HEK293 (cell line): ENCODE data around the gene MYL6B.

Source experiments
- AEBP2 ChIP-seq: fragments of 450-650 bp; formaldehyde crosslinking; IDR thresholded peaks from 2 replicates; pipeline ENCODE4 v1.5.1; 2016; ENCODE audit warnings: missing biosample characterization, missing genetic modification characterization, borderline replicate concordance
- FEZF1 ChIP-seq: fragments of 450-650 bp; formaldehyde crosslinking; IDR thresholded peaks from 2 replicates; pipeline ENCODE4 v1.5.1; 2016; ENCODE audit warnings: missing biosample characterization, missing genetic modification characterization
- GFI1B ChIP-seq: fragments of 450-650 bp; formaldehyde crosslinking; IDR thresholded peaks from 2 replicates; pipeline ENCODE4 v1.5.1; 2016; ENCODE audit warnings: missing biosample characterization, missing genetic modification characterization
- KLF10 ChIP-seq: fragments of 450-650 bp; IDR thresholded peaks from 2 replicates; pipeline ENCODE4 v1.5.1; 2018; ENCODE audit warnings: missing biosample characterization, mild to moderate bottlenecking, missing genetic modification characterization
- REST ChIP-seq: fragments of 450-650 bp; formaldehyde crosslinking; IDR thresholded peaks from 2 replicates; pipeline ENCODE4 v1.5.1; 2016; ENCODE audit warnings: missing biosample characterization, missing genetic modification characterization
- TCF7L2 ChIP-seq: IDR thresholded peaks from 2 replicates; pipeline ENCODE4 v1.6.1; 2011; ENCODE audit warnings: low read depth, mild to moderate bottlenecking, inconsistent platforms, low read length, moderate library complexity, borderline replicate concordance
- ZBTB10 ChIP-seq: fragments of 450-650 bp; formaldehyde crosslinking; IDR thresholded peaks from 2 replicates; pipeline ENCODE4 v1.5.1; 2016; ENCODE audit warnings: missing biosample characterization, missing genetic modification characterization
- ZBTB49 ChIP-seq: fragments of 450-650 bp; formaldehyde crosslinking; IDR thresholded peaks from 2 replicates; pipeline ENCODE4 v1.5.1; 2016; ENCODE audit warnings: missing biosample characterization, missing genetic modification characterization, low read depth
- ZNF155 ChIP-seq: fragments of 450-650 bp; formaldehyde crosslinking; IDR thresholded peaks from 2 replicates; pipeline ENCODE4 v1.5.1; 2016; ENCODE audit warnings: missing biosample characterization, missing genetic modification characterization
- ZNF335 ChIP-seq: fragments of 450-650 bp; formaldehyde crosslinking; conservative IDR thresholded peaks from 2 replicates; pipeline ENCODE4 v1.5.1; 2016; ENCODE audit warnings: missing biosample characterization, missing genetic modification characterization
- ZNF37A ChIP-seq: fragments of 450-650 bp; IDR thresholded peaks from 2 replicates; pipeline ENCODE4 v1.5.1; 2018; ENCODE audit warnings: missing biosample characterization, missing genetic modification characterization
- ZNF398 ChIP-seq: fragments of 450-650 bp; formaldehyde crosslinking; IDR thresholded peaks from 2 replicates; pipeline ENCODE4 v1.5.1; 2017; ENCODE audit warnings: missing biosample characterization, missing genetic modification characterization
- ZNF449 ChIP-seq: fragments of 450-650 bp; formaldehyde crosslinking; IDR thresholded peaks from 2 replicates; pipeline ENCODE4 v1.5.1; 2017; ENCODE audit warnings: missing biosample characterization, mild to moderate bottlenecking, missing genetic modification characterization, moderate library complexity
- ZNF623 ChIP-seq: fragments of 450-650 bp; formaldehyde crosslinking; IDR thresholded peaks from 2 replicates; pipeline ENCODE4 v1.5.1; 2016; ENCODE audit warnings: missing biosample characterization, missing genetic modification characterization
- ZNF639 ChIP-seq: fragments of 450-650 bp; formaldehyde crosslinking; IDR thresholded peaks from 2 replicates; pipeline ENCODE4 v1.5.1; 2016; ENCODE audit warnings: missing biosample characterization, missing genetic modification characterization
- ZNF843 ChIP-seq: fragments of 450-650 bp; formaldehyde crosslinking; IDR thresholded peaks from 2 replicates; pipeline ENCODE4 v1.5.1; 2016; ENCODE audit warnings: missing biosample characterization, missing genetic modification characterization
- ZSCAN30 ChIP-seq: fragments of 450-650 bp; IDR thresholded peaks from 2 replicates; pipeline ENCODE4 v1.5.1; 2018; ENCODE audit warnings: missing biosample characterization, mild to moderate bottlenecking, missing genetic modification characterization, moderate library complexity
- TF ChIP-seq, protein P1 (sequence below): fragments of 450-650 bp; formaldehyde crosslinking; optimal IDR thresholded peaks from 2 replicates; pipeline ENCODE3; 2016; ENCODE audit warnings: missing biosample characterization, mild to moderate bottlenecking, missing genetic modification characterization
- TF ChIP-seq, protein P2 (sequence below): sonication (generic); formaldehyde crosslinking; IDR thresholded peaks from 2 replicates; pipeline ENCODE4 v1.8.1; 2022; ENCODE audit warnings: mild to moderate bottlenecking, moderate library complexity, missing genetic modification reagents

The MYL6B gene

DNA sequence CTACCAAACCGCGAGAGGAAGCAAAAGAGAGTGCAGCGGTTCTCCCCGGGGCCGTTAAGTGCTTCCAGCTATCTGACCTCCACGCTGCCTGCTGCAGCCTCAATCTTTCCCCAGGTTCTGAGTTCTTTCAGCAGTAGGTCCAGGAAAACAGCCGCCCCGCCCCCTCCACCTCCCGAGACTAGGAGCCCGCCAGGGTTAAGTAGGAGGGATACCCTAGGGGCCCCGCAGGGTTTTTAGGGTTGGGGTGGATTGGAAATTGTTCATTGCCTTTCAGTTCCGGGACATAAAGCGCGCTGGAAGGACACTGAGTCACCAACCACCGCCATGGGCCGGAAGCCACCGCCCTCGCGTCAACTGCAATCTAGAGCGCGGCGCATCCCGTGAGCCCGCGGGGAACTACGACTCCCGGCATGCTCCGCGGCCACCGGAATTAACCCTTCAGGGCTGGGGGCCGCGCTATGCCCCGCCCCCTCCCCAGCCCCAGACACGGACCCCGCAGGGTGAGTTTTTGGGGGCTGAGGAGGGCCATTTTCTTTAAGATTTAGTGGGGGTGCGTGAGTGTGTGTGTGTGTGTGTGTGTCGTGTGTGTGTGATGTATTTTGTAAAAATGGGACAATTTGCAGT, at the start of gene MYL6B (continued):
- TF ChIP-seq REST (tag by site-specific recombination) (peak; percentile 27; the same call in 1 of the 2 replicates), TCF7L2 (no peak), GFI1B (tag by site-specific recombination) (no peak; the same call in 1 of the 2 replicates), KLF10 (peak; percentile 68), ZNF398 (peak; percentile 16; the same call in 1 of the 2 replicates), ZBTB49 (tag by site-specific recombination) (no peak), ZBTB10 (tag by site-specific recombination) (peak; percentile 97), ZNF623 (0 out of 2 replicates have a peak, but pooled peaks have one; percentile 23), FEZF1 (0 out of 2 replicates have a peak, but pooled peaks have one; percentile 8), ZNF639 (tag by site-specific recombination) (peak; percentile 76), AEBP2 (tag by site-specific recombination) (no peak), ZNF155 (tag by site-specific recombination) (no peak), ZNF449 (tag by site-specific recombination) (0 out of 2 replicates have a peak, but pooled peaks have one; percentile 27), ZSCAN30 (tag by site-specific recombination) (peak; percentile 32; the same call in 1 of the 2 replicates), ZNF37A (tag by site-specific recombination) (no peak), ZNF335 (tag by site-specific recombination) (peak; percentile 98), ZNF843 (tag by site-specific recombination) (no peak)
- TF ChIP-seq, protein P1, sequence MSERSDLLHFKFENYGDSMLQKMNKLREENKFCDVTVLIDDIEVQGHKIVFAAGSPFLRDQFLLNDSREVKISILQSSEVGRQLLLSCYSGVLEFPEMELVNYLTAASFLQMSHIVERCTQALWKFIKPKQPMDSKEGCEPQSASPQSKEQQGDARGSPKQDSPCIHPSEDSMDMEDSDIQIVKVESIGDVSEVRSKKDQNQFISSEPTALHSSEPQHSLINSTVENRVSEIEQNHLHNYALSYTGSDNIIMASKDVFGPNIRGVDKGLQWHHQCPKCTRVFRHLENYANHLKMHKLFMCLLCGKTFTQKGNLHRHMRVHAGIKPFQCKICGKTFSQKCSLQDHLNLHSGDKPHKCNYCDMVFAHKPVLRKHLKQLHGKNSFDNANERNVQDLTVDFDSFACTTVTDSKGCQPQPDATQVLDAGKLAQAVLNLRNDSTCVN (tag by site-specific recombination) = peak; percentile 63
- TF ChIP-seq, protein P2, sequence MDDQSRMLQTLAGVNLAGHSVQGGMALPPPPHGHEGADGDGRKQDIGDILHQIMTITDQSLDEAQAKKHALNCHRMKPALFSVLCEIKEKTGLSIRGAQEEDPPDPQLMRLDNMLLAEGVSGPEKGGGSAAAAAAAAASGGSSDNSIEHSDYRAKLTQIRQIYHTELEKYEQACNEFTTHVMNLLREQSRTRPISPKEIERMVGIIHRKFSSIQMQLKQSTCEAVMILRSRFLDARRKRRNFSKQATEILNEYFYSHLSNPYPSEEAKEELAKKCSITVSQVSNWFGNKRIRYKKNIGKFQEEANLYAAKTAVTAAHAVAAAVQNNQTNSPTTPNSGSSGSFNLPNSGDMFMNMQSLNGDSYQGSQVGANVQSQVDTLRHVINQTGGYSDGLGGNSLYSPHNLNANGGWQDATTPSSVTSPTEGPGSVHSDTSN = 0 out of 2 replicates have a peak, but pooled peaks have one; percentile 33
